Colonic mucosa (tissue), 4 donors: ENCODE data around the gene NTSR1. TPM values are rescaled to one million over a fixed set of nuclear protein-coding genes. Genes with fewer than 3 reads are reported as not detected.

Source experiments
- DNase-seq: peaks from one replicate; pipeline ENCODE4 v3.0.0-alpha.2; 2020
- H3K27ac ChIP-seq: fragments of 200-600 bp; one replicate; pipeline ENCODE4 v1.8.0; 2021
- H3K27me3 ChIP-seq: fragments of 200-600 bp; one replicate; pipeline ENCODE4 v1.8.0; 2021
- H3K36me3 ChIP-seq: fragments of 200-600 bp; one replicate; pipeline ENCODE4 v1.8.0; 2021
- H3K4me1 ChIP-seq: fragments of 200-600 bp; one replicate; pipeline ENCODE4 v1.8.0; 2021; ENCODE audit warnings: mild to moderate bottlenecking
- H3K4me3 ChIP-seq: fragments of 200-600 bp; one replicate; pipeline ENCODE4 v1.8.0; 2021
- H3K9ac ChIP-seq, 2 donors: one replicate each; pipeline ENCODE4 v1.7.0; 2013; ENCODE audit warnings: control low read depth in 2 of 2, low read depth in 2 of 2, low read length in 2 of 2
- H3K9me3 ChIP-seq: fragments of 200-600 bp; one replicate; pipeline ENCODE4 v1.8.0; 2021
- intact Hi-C: fragments of 100-400 bp; cut with DNase I; formaldehyde crosslinking; loops from one replicate; pipeline ENCODE4 v1.14.1; 2022
- total RNA-seq, 2 donors: library from RNA; stranded (reverse); fragmentation: NEBNext Ultra II Directional in 1 of 2; extraction: Animal tissue kit (Norgen Biotek cat#: 25700) in 1 of 2; gene quantifications; one replicate each; pipeline ENCODE4 v1.2.1, GENCODE V29; 2021
- TF ChIP-seq, protein P1 (sequence below): fragments of 200-600 bp; IDR thresholded peaks from one replicate; pipeline ENCODE4 v1.8.0; 2022; ENCODE audit warnings: antibody characterized with exemption, mild to moderate bottlenecking
- donor health status: healthy.
- donor health status: DM: no; HTN: no; CAD: no.
- donor health status: DM: no; HTN: no; CAD: no.

The NTSR1 gene
- total RNA-seq, 2 donors from 2014 or later, result 0.05 to 2.9 TPM

DNA sequence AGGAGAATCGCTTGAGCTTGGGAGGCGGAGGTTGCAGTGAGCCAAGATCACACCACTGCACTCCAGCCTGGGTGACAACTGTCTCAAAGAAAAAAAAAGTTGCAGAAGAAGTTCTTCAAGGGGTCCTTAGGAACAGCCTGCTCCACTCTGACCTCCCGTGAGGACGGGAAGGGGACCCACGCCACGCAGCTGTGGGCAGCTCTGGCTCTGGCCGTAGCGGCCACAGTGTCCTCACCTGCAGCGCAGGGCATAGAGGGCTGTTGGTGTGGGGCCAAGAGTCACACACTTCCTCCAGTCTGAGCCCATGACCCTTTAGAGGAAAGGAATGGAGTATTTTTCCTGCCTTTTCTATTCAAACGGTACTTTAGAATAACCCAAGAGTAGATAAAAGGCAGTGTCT lies 5.4 kb downstream of the NTSR1 start:
- intact Hi-C loops, result no loop called here
- Histone ChIP-seq H3K27ac (no peak overlapping the region), H3K4me3 (no peak overlapping the region), H3K36me3 (no peaks in the 10 kb centered on the region), H3K9me3 (no peaks in the 10 kb centered on the region), H3K9ac (no peak overlapping the region), H3K27me3 (peaks cover 15% of the 10 kb centered on the region), H3K4me1 (no peaks in the 10 kb centered on the region)
- TF ChIP-seq, protein P1, sequence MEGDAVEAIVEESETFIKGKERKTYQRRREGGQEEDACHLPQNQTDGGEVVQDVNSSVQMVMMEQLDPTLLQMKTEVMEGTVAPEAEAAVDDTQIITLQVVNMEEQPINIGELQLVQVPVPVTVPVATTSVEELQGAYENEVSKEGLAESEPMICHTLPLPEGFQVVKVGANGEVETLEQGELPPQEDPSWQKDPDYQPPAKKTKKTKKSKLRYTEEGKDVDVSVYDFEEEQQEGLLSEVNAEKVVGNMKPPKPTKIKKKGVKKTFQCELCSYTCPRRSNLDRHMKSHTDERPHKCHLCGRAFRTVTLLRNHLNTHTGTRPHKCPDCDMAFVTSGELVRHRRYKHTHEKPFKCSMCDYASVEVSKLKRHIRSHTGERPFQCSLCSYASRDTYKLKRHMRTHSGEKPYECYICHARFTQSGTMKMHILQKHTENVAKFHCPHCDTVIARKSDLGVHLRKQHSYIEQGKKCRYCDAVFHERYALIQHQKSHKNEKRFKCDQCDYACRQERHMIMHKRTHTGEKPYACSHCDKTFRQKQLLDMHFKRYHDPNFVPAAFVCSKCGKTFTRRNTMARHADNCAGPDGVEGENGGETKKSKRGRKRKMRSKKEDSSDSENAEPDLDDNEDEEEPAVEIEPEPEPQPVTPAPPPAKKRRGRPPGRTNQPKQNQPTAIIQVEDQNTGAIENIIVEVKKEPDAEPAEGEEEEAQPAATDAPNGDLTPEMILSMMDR, result no peak
- no peak for DNase-seq

DNA sequence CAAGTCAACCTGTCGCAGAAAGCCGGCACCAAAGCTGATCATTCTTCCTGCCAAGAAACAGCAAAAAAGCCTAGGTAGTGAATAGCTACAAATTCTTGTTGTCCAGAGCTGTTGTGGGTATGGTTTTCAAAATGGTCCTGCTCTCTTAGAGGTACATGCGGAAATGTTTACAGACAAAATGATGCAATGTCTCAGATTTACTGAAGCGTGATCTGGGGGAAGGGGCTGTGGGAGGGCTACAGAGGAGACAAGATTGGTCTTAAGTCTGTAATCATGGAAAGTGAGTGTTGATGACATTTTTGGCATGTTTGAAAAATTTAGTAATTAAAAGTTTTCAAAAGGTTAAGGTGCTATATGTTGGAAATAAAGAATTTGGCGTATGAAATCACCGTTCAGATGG lies 6.2 kb downstream of the NTSR1 start:
- DNase-seq, result no peak
- intact Hi-C loops, result no loop called here
- no peaks in the 10 kb centered on the region for H3K4me1 ChIP-seq
- no peak overlapping the region for H3K9ac ChIP-seq
- H3K36me3 ChIP-seq, result no peaks in the 10 kb centered on the region
- no peak overlapping the region for H3K4me3 ChIP-seq
- peaks cover 7% of the 10 kb centered on the region for H3K27me3 ChIP-seq
- no peak overlapping the region for H3K27ac ChIP-seq
- H3K9me3 ChIP-seq, result no peaks in the 10 kb centered on the region
- TF ChIP-seq, protein P1, result no peak

DNA sequence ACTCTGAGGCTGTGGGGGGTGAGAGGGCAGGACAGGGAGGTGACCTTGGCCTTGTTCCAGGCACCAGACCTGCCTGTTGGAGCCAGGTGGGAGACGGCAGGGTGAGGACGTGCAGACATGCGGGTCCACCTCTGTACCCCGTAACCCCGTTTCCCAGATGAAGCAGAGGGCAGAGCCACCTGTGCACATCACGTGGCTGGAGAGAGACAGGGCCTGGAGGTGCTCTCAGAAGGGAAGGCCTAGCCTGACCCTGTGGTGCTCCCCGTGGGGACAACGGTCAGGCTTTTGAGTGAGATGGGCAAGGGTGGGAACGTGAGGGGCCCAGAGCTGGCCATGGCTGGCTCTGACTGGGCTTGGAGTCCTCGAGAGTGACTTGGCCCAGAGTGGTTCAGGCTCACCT lies 6.6 kb downstream of the NTSR1 start:
- no peak for DNase-seq
- Histone ChIP-seq H3K4me3 (no peak overlapping the region), H3K27me3 (peaks cover 6% of the 10 kb centered on the region), H3K4me1 (no peaks in the 10 kb centered on the region), H3K9ac (no peak overlapping the region), H3K9me3 (no peaks in the 10 kb centered on the region), H3K36me3 (no peaks in the 10 kb centered on the region), H3K27ac (no peak overlapping the region)
- TF ChIP-seq, protein P1, result no peak
- intact Hi-C loops, result no loop called here

DNA sequence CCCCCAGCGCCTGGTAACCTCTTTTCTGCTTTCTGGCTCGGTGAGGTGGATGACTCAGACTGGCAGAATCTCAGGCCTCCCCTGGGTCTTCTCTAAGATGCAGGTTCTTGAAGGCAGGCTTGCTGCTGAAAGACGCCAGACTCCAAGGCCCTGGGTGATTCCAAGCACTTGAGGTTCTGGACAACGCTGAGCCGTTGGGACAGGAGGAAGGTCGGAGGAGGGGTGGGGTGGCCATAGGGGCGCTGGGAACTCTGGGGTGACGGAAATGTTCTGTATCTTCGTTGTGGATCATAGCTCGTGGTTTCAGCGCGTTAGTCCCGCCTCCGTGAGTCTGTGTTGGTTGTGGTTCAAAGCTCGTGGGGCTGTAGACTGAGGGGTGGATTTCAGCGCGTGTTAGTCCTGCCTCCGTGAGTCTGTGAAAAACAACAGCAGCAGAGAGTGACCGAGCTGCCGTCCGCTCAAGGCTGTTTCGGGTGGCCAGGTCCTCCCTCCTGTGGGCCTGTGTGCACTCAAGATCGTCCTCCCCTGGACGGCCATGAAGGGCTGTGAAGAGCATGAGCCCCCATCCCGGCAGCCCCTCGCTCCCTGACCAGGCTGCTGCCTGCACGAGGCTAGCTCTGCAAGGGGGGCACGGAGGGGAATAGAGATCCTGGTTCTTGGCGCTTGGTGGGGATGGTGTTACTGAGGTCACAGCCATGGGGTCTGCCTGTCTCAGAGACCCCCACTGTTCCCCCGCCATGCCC lies 7.7 kb downstream of the NTSR1 start:
- intact Hi-C loops, result no loop called here
- Histone ChIP-seq H3K4me1 (no peaks in the 10 kb centered on the region), H3K4me3 (no peak overlapping the region), H3K9ac (no peak overlapping the region), H3K27ac (no peak overlapping the region), H3K27me3 (no peaks in the 10 kb centered on the region), H3K36me3 (no peaks in the 10 kb centered on the region), H3K9me3 (no peaks in the 10 kb centered on the region)
- TF ChIP-seq, protein P1, result no peak
- DNase-seq, result no peak

DNA sequence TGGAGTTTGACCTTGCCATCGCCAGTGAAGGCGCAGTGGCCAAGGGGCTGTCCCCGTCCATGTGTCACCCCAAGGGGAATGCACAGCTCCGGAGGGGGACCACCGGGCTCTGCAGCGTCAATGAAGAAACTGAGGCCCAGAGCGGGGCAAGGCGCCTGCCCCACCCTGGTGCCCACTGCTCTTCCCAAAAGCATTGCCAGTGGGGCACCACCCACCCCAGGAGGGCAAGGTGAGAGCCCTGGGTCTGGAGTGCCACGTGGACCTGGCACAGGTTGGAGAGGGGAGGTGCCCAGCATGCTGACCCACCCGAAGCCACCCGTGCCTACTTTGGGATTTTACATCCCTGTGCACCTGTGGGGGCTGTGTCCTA lies 8.3 kb downstream of the NTSR1 start:
- H3K9me3 ChIP-seq, result no peaks in the 10 kb centered on the region
- no peaks in the 10 kb centered on the region for H3K27me3 ChIP-seq
- no peak overlapping the region for H3K27ac ChIP-seq
- no peaks in the 10 kb centered on the region for H3K36me3 ChIP-seq
- no peak for DNase-seq
- intact Hi-C loops, result no loop called here
- H3K4me1 ChIP-seq, result no peaks in the 10 kb centered on the region
- TF ChIP-seq, protein P1, result no peak
- no peak overlapping the region for H3K4me3 ChIP-seq
- no peak overlapping the region for H3K9ac ChIP-seq
